ENCODE data around the gene PPP1R13B. TPM values are rescaled to one million over a fixed set of nuclear protein-coding genes. Genes with fewer than 3 reads are reported as not detected.
"Not testable (repeated sequence)": the region's sequence is repeated elsewhere in the genome, so short reads cannot be mapped to it uniquely, and the experiment has no call there.

The PPP1R13B gene
- total and polyA plus RNA-seq, 2 experiments from 2014 or later: 9.4 to 20.2 TPM

GRCh38 chr14:103846543-103847450, 578 bp downstream of the PPP1R13B start:
- no peaks in the 10 kb centered on the region for H3K36me3 ChIP-seq (replicated peaks; ENCODE audit: insufficient read depth, low read depth)
- 1% methylated on average over 35 of the region's 95 CpGs for WGBS (ENCODE audit: low lambda C conversion rate, missing lambda C conversion rate)
- no peak for DNase-seq (ENCODE audit: low spot score)
- H4K20me1 ChIP-seq (ENCODE audit: insufficient read depth, poor library complexity, severe bottlenecking): peaks cover 12% of the 10 kb centered on the region
- H3K9me2 ChIP-seq (replicated peaks; ENCODE audit: insufficient read depth): no peaks in the 10 kb centered on the region
- H3K9me3 ChIP-seq (ENCODE audit: low read depth): no peaks in the 10 kb centered on the region
- peak overlapping the region; percentile 78 for H3K4me2 ChIP-seq
- peaks cover 7% of the 10 kb centered on the region for H3K4me1 ChIP-seq (ENCODE audit: insufficient read depth)
- no peak for TF ChIP-seq EZH2phosphoT487 (IDR thresholded peaks at IDR 0.05; ENCODE audit: low read depth, severe bottlenecking, unreplicated experiment)
- TF ChIP-seq, protein P1, sequence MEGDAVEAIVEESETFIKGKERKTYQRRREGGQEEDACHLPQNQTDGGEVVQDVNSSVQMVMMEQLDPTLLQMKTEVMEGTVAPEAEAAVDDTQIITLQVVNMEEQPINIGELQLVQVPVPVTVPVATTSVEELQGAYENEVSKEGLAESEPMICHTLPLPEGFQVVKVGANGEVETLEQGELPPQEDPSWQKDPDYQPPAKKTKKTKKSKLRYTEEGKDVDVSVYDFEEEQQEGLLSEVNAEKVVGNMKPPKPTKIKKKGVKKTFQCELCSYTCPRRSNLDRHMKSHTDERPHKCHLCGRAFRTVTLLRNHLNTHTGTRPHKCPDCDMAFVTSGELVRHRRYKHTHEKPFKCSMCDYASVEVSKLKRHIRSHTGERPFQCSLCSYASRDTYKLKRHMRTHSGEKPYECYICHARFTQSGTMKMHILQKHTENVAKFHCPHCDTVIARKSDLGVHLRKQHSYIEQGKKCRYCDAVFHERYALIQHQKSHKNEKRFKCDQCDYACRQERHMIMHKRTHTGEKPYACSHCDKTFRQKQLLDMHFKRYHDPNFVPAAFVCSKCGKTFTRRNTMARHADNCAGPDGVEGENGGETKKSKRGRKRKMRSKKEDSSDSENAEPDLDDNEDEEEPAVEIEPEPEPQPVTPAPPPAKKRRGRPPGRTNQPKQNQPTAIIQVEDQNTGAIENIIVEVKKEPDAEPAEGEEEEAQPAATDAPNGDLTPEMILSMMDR (IDR thresholded peaks at IDR 0.05; ENCODE audit: poor library complexity): no peak
- TF ChIP-seq EZH2 (IDR thresholded peaks at IDR 0.05; ENCODE audit: borderline replicate concordance): no peak
- H3K4me3 ChIP-seq: peak overlapping the region; percentile 96
- H2AFZ ChIP-seq: peak overlapping the region; percentile 10
- H3K79me2 ChIP-seq: peaks cover 45% of the 10 kb centered on the region
- no peaks in the 10 kb centered on the region for H3K27me3 ChIP-seq
- peak overlapping the region; percentile 64 for H3K27ac ChIP-seq

DNA sequence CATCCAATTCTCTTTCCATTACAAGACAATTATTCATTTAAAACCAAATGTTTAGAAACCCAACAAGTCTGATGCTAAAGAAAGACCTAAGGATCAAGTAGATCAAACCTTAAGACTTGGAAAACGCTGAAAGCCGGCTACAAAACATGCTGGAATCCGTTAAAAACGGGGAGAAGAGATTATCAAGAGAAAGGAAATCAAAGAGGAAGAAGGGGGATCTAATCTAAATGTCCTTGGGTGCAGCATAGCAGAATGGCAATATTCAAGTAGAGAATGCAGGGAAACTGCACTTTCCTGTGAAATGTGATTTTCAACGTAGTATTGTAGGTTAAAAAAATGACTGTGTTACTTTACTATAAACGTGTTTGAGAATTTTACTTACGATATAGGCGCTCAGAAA, 1.3 kb downstream of the PPP1R13B start:
- H2AFZ ChIP-seq: peak overlapping the region; percentile 10
- no peaks in the 10 kb centered on the region for H3K9me2 ChIP-seq (replicated peaks; ENCODE audit: insufficient read depth)
- peaks cover 52% of the 10 kb centered on the region for H3K79me2 ChIP-seq
- H3K36me3 ChIP-seq (replicated peaks; ENCODE audit: insufficient read depth, low read depth): no peaks in the 10 kb centered on the region
- no peak for TF ChIP-seq EZH2 (IDR thresholded peaks at IDR 0.05; ENCODE audit: borderline replicate concordance)
- no peak for TF ChIP-seq EZH2phosphoT487 (IDR thresholded peaks at IDR 0.05; ENCODE audit: low read depth, severe bottlenecking, unreplicated experiment)
- TF ChIP-seq, protein P1 (IDR thresholded peaks at IDR 0.05; ENCODE audit: poor library complexity): no peak
- H3K4me1 ChIP-seq (ENCODE audit: insufficient read depth): peaks cover 7% of the 10 kb centered on the region
- WGBS (ENCODE audit: low lambda C conversion rate, missing lambda C conversion rate): 28% methylated on average over 8 of the region's 8 CpGs
- H3K27me3 ChIP-seq: no peaks in the 10 kb centered on the region
- H3K4me3 ChIP-seq: peak overlapping the region; percentile 96
- H3K4me2 ChIP-seq: peak overlapping the region; percentile 78
- H4K20me1 ChIP-seq (ENCODE audit: insufficient read depth, poor library complexity, severe bottlenecking): peaks cover 12% of the 10 kb centered on the region
- no peak for DNase-seq (ENCODE audit: low spot score)
- H3K27ac ChIP-seq: no peak overlapping the region
- H3K9me3 ChIP-seq (ENCODE audit: low read depth): no peaks in the 10 kb centered on the region

DNA sequence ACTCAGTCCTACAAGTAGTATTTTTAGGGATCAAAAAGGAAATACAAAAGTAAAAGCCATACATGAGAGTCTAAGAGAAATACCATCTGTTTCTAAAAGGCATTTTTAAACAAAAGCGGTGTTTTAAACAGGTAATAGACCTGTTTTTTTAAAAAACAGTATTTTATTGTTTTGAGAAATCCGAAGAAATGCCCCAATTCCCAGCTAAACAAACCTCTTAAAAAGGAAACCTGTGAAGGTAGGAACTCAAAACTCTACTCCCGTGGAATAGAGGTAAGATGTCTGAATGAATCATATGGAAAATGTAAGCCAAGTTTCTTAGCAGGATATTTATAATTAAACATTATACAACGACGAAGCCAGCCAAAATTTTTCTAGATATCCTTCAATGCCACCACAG, 2.0 kb downstream of the PPP1R13B start:
- peaks cover 7% of the 10 kb centered on the region for H3K4me1 ChIP-seq (ENCODE audit: insufficient read depth)
- H3K27me3 ChIP-seq: no peaks in the 10 kb centered on the region
- peaks cover 60% of the 10 kb centered on the region for H3K79me2 ChIP-seq
- DNase-seq (ENCODE audit: low spot score): no peak
- H3K27ac ChIP-seq: no peak overlapping the region
- peak overlapping the region; percentile 78 for H3K4me2 ChIP-seq
- 93% methylated on average over 5 of the region's 5 CpGs for WGBS (ENCODE audit: low lambda C conversion rate, missing lambda C conversion rate)
- H3K9me2 ChIP-seq (replicated peaks; ENCODE audit: insufficient read depth): no peaks in the 10 kb centered on the region
- H3K4me3 ChIP-seq: no peak overlapping the region
- peaks cover 12% of the 10 kb centered on the region for H4K20me1 ChIP-seq (ENCODE audit: insufficient read depth, poor library complexity, severe bottlenecking)
- no peaks in the 10 kb centered on the region for H3K9me3 ChIP-seq (ENCODE audit: low read depth)
- H3K36me3 ChIP-seq (replicated peaks; ENCODE audit: insufficient read depth, low read depth): no peaks in the 10 kb centered on the region
- TF ChIP-seq, protein P1 (IDR thresholded peaks at IDR 0.05; ENCODE audit: poor library complexity): no peak
- no peak for TF ChIP-seq EZH2phosphoT487 (IDR thresholded peaks at IDR 0.05; ENCODE audit: low read depth, severe bottlenecking, unreplicated experiment)
- no peak for TF ChIP-seq EZH2 (IDR thresholded peaks at IDR 0.05; ENCODE audit: borderline replicate concordance)
- H2AFZ ChIP-seq: no peak overlapping the region

- peaks cover 11% of the 10 kb centered on the region for H4K20me1 ChIP-seq (ENCODE audit: insufficient read depth, poor library complexity, severe bottlenecking)
- not testable (repeated sequence) for H2AFZ ChIP-seq; H3K27me3 ChIP-seq; H3K27ac ChIP-seq; H3K9me3 ChIP-seq (ENCODE audit: low read depth); H3K4me1 ChIP-seq (ENCODE audit: insufficient read depth); H3K4me2 ChIP-seq; H3K36me3 ChIP-seq (replicated peaks; ENCODE audit: insufficient read depth, low read depth); H3K4me3 ChIP-seq; DNase-seq (ENCODE audit: low spot score); H3K9me2 ChIP-seq (replicated peaks; ENCODE audit: insufficient read depth)
- peaks cover 98% of the 10 kb centered on the region for H3K79me2 ChIP-seq
- 98% methylated on average over 12 of the region's 12 CpGs for WGBS (ENCODE audit: low lambda C conversion rate, missing lambda C conversion rate)
Measured at GRCh38 chr14:103841265-103841664, 6.1 kb downstream of the PPP1R13B start.
